ENCODE measurements around the gene COX4I1.

DNA sequence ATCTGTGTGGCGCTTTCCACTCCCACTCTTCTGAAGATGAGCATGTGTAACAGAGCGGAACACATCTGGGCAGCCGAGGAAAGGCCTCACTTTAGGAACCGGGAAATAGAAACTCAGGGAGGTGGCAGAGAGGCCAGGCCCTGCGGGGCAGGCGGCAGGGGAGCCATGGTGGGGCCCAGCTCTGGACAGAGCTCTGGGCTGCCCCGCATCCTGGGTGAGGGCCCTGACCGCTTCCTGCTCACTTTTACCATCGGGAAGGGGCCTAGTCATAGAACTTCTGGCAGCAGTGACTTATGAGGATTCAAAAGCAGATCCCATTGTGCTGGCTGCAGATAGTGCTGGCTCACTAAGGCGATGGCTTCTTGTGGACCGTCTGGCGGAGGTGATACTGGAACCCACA is 22.6 kb downstream of the COX4I1 start:
- TF ChIP-seq, protein P1, sequence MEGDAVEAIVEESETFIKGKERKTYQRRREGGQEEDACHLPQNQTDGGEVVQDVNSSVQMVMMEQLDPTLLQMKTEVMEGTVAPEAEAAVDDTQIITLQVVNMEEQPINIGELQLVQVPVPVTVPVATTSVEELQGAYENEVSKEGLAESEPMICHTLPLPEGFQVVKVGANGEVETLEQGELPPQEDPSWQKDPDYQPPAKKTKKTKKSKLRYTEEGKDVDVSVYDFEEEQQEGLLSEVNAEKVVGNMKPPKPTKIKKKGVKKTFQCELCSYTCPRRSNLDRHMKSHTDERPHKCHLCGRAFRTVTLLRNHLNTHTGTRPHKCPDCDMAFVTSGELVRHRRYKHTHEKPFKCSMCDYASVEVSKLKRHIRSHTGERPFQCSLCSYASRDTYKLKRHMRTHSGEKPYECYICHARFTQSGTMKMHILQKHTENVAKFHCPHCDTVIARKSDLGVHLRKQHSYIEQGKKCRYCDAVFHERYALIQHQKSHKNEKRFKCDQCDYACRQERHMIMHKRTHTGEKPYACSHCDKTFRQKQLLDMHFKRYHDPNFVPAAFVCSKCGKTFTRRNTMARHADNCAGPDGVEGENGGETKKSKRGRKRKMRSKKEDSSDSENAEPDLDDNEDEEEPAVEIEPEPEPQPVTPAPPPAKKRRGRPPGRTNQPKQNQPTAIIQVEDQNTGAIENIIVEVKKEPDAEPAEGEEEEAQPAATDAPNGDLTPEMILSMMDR (IDR thresholded peaks at IDR 0.05; ENCODE audit: borderline replicate concordance, extremely low read depth, low read length, poor library complexity, severe bottlenecking), result no peak
- no peak for TF ChIP-seq EZH2 (IDR thresholded peaks at IDR 0.05; ENCODE audit: borderline replicate concordance, low read depth, low read length, severe bottlenecking)

Measured in DND-41 (cell line).